C4-2B (cell line): ENCODE data around the gene TRMT112.

ENCODE experiments used
- H3K27ac ChIP-seq: fragments of 450-650 bp; 2 replicates; pipeline ENCODE4 v1.5.1; 2017
- ZFX ChIP-seq: fragments of 450-650 bp; IDR thresholded peaks from 2 replicates; pipeline ENCODE4 v1.6.1; 2017
- TF ChIP-seq, protein P1 (sequence below): fragments of 450-650 bp; conservative IDR thresholded peaks from 2 replicates; pipeline ENCODE4 v1.5.1; 2017; ENCODE audit warnings: mild to moderate bottlenecking

Gene TRMT112

DNA sequence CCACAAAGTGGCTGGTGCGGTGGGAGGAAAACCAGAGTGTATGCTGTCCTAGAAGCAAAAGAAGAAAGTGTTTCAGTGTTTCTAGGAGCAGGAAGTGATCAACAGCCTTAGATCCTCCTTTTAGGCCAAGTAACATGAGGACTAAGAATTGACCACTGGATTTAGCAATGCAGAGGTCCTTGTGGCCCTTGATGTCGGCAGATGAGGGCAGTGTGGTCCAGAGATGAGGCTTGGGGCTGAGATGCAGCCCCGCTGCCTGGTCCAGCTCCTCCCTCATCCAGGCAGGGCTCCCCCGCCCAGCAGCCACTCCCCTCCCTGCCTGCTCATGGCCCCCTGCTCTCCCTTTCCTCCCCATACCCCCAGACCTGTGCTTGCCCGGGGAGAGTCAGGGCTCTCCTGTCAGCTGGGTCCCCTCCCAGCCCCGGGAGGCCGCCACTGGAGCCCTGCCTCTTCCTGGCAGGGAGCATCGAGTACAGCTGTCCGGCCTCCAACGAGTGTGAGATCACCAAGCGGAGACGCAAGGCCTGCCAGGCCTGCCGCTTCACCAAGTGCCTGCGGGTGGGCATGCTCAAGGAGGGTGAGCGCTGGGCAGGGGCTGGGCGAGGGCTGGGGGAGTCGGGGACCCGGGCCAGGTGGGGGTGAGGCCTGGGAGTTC lies 3.7 kb downstream of the TRMT112 start:
- TF ChIP-seq, protein P1, sequence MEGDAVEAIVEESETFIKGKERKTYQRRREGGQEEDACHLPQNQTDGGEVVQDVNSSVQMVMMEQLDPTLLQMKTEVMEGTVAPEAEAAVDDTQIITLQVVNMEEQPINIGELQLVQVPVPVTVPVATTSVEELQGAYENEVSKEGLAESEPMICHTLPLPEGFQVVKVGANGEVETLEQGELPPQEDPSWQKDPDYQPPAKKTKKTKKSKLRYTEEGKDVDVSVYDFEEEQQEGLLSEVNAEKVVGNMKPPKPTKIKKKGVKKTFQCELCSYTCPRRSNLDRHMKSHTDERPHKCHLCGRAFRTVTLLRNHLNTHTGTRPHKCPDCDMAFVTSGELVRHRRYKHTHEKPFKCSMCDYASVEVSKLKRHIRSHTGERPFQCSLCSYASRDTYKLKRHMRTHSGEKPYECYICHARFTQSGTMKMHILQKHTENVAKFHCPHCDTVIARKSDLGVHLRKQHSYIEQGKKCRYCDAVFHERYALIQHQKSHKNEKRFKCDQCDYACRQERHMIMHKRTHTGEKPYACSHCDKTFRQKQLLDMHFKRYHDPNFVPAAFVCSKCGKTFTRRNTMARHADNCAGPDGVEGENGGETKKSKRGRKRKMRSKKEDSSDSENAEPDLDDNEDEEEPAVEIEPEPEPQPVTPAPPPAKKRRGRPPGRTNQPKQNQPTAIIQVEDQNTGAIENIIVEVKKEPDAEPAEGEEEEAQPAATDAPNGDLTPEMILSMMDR, result no peak
- no peak for TF ChIP-seq ZFX
- H3K27ac ChIP-seq, result no peak overlapping the region

DNA sequence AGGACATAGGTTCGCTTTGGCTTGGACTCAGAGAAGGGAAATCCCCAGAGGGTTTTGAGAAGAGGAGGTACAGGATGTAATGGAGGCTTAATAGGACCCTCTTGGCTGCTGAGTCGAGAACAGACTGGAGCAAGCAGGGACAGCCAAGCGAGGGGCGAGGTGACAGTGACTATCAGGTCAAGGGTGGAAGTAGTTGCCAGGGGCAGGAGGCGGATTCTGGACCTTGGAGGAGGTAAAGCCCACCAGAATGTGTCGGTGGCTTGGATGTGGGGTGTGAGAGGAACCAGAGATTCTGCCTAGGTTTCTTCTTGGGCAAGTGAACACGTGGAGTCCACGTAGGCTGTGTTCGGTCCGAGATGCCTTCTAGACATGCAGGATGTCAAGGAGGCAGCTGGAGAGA lies 4.4 kb downstream of the TRMT112 start:
- H3K27ac ChIP-seq, result no peak overlapping the region
- TF ChIP-seq, protein P1, result no peak
- TF ChIP-seq ZFX, result no peak

DNA sequence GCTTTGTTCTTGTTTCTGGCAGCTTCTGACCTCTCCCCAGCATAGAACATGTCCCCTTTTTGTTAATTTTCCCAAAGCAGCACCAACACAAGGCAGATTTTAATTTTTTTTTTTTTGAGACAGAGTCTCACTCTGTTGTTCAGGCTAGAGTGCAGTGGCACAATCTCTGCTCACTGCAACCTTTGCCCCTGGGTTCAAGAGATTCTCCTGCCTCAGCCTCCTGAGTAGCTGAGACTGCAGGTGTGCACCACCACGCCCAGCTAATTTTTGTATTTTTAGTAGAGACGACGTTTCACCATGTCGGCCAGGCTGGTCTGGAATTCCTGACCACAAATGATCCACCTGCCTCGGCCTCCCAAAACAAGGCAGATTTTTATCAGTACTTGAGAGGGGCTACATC lies 9.6 kb downstream of the TRMT112 start:
- peak overlapping the region; percentile 89 for H3K27ac ChIP-seq

DNA sequence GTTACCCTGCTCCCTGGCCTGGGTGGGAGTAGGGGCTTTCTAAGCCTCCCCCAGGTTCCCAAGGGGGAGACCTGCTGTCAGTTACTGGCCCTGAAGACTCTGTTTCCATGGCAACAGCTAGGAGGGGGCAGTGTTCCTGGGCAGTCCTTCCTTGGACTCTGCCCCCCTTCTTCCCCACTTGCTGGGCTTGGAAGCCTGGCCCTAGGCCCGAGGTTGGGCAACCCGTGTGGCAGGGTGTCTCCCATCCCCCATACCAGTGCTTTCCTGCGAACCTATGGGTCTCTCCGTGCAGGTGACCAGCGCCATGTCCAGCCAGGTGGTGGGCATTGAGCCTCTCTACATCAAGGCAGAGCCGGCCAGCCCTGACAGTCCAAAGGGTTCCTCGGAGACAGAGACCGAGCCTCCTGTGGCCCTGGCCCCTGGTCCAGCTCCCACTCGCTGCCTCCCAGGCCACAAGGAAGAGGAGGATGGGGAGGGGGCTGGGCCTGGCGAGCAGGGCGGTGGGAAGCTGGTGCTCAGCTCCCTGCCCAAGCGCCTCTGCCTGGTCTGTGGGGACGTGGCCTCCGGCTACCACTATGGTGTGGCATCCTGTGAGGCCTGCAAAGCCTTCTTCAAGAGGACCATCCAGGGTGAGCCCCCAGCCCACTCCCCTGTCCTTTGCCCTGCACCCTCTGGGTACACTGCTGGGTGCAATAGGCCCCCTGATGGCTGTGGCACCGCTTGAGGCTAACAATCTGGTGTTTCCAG lies 10.3 kb downstream of the TRMT112 start:
- peak overlapping the region; percentile 89 for H3K27ac ChIP-seq
- no peak for TF ChIP-seq ZFX
- TF ChIP-seq, protein P1, result no peak

DNA sequence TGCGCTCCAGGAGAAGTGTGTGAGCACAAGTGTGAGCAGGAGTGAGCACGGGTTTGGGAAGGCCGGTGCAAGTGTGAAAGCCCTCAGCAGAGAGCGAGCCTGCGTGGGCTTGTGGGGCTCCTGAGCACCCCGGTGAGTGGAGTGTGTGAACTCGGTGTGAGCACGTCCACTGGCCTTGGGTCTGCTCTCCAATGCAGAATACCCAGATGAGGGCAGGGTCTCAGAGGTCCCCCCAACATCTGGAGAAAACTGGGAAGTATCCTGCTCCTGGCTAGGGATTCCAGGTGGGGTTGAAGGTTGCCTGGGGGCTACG lies 10.8 kb downstream of the TRMT112 start:
- H3K27ac ChIP-seq, result peak overlapping the region; percentile 89

DNA sequence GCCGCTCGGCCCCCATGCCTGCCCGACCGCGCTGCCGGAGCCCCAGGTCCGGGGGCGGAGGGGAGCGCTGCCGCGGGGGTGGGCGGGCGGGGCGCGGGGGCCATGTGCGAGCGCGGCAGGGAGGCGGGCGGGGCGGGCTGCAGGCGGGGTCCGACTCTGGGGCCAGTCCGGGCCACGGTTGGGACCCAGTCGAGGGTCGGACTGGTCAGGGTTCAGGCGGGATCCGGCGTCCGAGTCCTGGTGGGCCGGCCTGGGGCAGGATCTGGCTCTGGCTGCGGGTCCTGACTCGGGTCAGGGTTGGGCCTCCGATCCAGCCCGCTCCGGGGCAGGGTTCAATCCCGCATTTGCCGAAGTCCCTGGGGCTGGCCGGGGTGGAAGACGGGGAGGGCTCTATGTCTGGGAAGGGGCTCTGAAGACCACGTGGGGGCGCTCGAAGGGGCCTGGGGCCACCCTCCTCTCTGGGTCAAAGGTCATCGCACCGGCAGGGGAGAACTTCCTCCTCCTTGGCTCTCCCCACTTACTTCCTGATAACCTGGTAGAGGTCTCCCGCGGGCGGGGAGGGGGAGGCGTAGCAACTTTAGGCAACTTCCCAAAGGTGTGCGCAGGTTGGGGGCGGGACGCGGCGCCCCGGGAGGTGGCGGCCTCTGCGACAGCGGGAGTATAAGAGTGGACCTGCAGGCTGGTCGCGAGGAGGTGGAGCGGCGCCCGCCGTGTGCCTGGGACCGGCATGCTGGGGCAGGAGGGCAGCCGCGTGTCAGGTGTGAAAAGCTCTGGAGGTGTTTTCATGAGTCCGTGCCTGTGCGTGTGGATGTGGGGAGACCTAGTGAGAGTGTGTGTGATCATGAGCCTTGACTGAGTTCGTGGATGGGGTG lies 11.4 kb downstream of the TRMT112 start:
- TF ChIP-seq, protein P1, result peak; percentile 66
- no peak; the same call in 1 of the 2 replicates for TF ChIP-seq ZFX
- peak overlapping the region; percentile 89 for H3K27ac ChIP-seq

More for the DNA sequence above, 10.8 kb downstream of the TRMT112 start:
- TF ChIP-seq ZFX, result no peak
- TF ChIP-seq, protein P1, result no peak

DNA sequence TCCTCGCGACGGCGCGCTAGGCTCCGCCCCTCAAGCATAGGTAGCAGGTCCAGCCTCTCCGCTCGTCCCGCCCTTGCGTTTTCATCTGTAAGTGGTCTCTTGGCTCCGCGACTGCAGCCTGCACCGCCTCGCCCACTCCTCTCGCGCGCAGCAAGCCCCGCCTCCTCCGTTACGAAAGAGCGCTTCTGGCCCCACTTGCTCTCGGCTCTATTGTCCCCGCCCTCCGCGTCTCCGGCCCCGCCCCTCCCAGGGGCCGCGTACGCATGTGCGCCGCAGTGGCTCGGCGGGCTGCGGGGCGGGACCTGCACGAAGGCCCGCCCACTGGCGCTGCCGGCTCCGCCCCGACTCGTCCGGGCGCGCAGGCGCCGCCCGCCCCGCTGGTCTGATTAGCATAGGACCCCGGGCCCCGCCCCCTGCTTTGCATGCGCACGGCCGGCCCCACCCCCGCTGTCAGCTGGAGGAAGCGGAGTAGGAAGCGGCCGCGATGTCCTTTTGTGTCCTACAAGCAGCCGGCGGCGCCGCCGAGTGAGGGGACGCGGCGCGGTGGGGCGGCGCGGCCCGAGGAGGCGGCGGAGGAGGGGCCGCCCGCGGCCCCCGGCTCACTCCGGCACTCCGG lies 12.2 kb downstream of the TRMT112 start, which contains the start of gene ESRRA:
ESRRA (plus strand) TSS at position 450 of the 616 bp plus-strand sequence. CDS start 1,656 bp downstream, outside the sequence.
- TF ChIP-seq, protein P1, result no peak
- TF ChIP-seq ZFX, result 0 out of 2 replicates have a peak, but pooled peaks have one; percentile 21
- H3K27ac ChIP-seq, result peak within 1 kb of the TSS; percentile 89
